HG02943 (cell line): ENCODE data around the gene DRC3.
"Not testable (repeated sequence)": the region's sequence is repeated elsewhere in the genome, so short reads cannot be mapped to it uniquely, and the experiment has no call there.

Source experiments
- ATAC-seq: cut with Tn5 transposase; IDR thresholded peaks from one replicate; pipeline ENCODE4 v1.9.1; 2021; ENCODE audit warnings: mild to moderate bottlenecking, low read depth, moderate library complexity; ENCODE audit not compliant: unreplicated experiment

DRC3 gene

DNA sequence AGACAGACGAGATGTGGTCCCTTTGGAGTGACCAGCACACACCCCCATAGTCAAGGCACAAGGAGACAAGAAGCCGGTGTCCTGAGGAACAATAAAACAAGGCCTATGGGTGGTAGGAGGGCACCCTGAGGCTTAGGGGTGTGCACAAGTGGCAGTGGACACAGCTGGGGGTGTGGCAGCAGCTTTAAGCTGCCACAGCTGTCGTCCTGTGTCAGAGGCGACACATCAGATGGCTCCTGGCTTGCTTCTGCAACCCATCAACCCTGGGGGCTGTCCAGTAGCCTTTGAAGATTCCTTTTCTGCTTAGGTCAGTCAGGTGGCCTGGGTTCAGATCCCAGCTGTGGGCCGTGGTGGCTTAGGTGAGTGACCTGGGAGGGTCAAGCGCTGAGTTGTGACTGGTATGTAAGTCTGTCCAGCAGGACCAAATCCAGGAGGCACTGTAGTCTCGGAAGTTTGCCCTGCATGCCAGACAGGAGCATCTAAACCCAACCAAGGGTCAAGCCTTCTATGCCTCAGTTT is 15.8 kb downstream of the DRC3 start:
- ATAC-seq, result no peak

DNA sequence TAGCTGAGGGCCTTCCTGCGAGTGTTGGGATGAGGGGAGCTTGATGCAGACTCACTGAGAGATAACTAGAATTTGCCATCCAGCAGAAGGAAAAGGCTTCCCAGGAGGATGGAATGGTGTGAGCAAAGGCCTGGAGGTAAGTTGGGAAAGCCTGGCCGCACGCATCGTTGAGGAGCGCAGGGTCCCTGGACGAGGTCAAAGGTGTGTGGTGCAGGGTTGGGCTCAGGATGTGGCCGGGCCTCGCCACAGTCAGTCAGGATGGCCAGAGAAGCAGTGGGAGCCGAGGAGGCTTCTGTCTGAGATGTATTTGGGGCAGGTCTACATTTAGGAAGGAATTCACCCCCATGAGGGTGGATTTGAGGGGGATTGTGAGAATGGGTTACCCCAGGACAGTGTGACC is 16.4 kb downstream of the DRC3 start:
- no peak for ATAC-seq

DNA sequence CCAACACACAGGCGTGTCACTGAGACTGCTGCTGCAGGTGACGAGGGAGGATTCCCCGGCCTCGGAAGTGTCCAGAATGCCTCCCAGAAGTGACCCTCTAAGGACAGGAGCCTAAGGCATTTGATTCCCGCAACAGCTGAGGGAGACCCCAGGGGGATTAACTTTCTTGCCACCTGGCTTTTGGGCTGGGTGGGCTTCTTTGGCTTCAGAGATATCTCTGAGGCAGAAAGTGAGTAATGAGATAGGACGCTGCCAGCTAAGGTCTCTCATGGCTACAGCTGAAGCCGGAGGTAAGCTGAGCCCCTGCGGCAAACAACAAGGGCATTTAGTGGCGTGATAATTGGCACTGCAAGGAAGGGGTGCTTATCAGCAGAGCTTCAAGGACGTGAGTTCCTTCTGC is 17.0 kb downstream of the DRC3 start:
- no peak for ATAC-seq

DNA sequence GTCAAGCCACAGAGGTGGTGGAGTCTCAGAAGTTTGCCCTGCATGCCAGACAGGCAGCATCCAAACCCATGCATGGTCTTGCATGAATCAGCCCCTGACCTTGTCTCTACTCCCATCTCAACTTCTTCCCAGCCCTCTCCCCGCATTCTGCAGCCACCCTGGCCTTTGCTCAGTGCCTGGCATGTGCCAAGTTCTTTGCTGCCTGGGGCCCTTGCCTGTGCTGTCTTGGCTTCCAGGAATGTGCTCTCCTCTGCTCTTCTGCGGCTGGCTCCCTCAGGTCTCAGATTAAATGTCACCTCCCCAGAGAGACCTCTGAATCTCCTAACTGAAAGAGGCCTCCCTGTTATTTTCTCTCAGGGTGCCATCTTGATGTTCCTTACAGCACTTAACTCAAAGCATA is 17.6 kb downstream of the DRC3 start:
- ATAC-seq, result no peak

DNA sequence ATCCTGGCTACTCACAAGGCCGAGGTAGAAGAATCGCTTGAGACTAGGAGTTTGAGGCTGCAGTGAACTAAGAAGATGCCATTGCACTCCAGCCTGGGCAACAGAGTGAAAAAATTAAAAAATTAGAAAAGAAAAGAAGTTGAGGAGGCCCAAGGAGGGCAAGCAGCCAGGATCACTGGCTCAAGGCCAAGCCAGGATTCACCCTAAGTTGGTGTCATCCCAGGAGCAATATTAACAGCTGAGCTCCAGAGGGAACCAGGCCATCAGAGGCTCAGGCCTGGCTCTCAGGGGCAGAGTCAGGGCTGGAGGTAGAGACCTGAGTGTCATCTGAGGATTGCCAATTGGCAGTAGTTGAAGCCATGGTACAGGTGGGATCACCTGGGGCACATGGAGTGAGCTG is 20.7 kb downstream of the DRC3 start:
- ATAC-seq, result no peak

DNA sequence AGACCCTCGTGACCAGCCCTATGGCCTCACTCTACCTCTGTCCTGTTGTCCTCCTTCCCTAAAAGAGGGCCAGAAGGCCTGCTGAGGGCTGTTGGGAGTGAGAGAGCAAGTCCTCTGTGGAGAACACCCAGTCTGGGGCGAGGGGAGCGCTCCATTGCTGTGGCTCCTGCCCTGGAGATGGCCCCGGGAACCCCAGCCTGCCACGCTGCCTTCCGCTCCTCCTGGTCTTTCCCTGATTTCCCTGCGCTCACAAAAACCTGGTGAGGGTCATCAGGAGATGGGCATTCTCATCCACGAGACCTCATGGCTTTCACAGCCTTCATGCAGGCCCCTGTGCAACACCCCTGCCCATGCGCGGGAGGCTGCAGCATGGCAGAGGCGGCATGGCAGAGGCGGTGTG is 21.2 kb downstream of the DRC3 start:
- ATAC-seq, result no peak

DNA sequence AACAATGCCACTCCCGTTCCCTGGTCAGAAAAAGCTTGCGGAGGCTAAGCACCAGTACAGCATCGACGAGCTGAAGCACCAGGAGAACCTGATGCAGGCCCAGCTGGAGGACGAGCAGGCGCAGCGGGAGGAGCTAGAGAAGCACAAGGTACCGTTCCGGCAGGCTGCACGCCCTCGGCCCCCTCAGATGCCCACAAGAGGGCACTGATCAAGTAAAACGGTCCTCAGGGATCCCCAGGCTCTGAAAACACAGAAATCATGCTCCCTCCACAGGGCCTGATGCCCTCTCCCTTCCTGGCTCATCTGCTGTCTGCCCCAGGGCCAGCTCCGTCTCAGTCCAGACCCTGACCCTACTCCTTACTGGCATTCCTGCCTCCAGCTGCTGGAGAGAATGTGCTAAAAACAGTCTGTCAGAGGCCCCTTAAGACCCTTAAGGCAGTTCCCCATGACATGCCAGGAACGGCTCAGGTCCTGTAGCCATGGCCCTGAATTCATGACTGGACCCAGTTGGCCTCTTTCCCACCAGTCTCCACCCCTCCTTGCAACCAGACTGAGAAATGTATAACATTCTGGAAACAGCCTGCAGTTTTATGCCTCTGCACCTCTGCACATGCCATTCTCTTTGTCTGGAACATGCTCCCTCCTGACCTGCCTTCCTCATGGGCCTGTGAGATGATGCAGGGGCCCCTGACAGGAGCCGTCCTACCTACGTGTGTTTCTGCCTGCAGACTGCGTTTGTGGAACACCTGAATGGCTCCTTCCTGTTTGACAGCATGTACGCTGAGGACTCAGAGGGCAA is 21.8 kb downstream of the DRC3 start:
- no peak for ATAC-seq

DNA sequence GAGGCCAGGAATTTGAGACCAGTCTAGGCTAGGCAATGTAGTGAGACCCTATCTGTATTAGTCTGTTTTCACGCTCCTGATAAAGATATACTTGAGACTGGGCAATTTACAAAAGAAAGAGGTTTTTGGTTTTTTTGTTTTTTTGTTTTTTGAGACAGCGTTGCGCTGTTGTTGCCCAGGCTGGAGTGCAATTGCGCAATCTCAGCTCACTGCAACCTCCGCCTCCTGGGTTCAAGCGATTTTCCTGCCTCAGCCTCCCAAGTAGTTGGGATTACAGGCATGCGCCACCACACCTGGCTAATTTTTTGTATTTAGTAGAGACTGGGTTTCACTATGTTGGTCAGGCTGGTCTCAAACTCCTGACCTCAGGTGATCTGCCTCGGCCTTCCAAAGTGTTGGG is 23.2 kb downstream of the DRC3 start:
- ATAC-seq, result not testable (repeated sequence)

DNA sequence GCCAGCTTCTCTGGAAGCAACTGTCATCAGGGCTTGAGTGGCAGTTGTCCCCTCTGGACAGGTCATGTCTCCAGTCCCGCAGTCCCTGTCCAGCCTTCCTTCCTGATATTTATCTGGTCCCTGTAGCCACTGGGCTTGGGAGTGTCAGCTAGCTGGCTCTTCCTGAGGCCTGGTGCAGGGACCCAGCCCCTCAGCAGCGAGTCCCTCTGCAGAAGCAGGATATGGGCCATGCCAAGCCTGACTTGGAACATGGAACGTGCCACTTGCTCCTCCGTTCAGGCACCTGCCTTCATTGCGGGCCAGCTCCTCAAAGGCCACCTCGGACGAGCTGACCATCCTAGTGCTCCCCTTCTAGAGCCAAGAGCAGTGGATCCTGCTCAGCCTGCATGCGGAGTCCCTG is 26.3 kb downstream of the DRC3 start:
- ATAC-seq, result no peak

DNA sequence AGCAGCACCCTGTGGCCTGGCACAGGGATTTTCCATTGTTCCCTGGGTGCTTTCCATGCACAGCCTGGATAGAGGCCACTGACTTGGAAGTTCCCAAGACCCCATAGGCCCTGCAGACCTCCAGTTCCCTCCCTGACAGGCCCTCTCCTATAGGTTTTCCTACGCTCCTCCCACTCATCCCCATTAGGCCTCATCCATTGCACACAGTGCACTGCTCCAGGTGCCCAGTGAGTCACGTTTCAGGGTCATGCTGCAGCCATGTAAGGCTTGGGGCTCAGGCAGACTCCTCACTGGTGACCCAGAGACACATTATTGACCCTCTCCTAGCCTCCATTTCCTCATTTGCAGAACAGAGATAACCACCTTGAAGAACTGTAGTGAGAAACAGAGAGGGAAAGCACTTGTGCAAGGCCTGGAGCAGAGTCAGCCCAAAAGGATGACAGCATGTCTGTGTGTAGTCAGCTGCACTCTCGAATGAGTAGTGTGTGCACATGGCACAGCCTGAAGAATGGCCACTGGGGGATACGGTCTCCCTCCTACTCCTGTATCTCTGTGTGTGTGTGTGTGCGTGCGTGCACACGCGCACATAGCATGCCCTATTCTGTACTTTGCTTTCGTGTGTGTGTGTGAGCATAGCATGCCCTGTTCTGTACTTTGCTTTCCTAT is 26.8 kb downstream of the DRC3 start:
- no peak for ATAC-seq

DNA sequence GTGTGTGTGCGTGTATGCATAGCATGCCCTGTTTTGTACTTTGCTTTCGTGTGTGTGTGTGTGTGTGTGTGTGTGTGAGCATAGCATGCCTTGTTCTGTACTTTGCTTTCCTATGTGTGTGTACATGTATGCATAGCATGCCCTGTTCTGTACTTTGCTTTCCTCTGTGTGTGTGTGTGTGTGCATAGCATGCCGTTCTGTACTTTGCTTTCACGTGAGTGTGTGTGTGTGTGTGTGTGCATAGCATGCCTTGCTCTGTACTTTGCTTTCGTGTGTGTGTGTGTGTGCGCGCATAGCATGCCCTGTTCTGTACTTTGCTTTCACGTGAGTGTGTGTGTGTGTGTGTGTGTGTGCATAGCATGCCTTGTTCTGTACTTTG is 27.4 kb downstream of the DRC3 start:
- no peak for ATAC-seq

DNA sequence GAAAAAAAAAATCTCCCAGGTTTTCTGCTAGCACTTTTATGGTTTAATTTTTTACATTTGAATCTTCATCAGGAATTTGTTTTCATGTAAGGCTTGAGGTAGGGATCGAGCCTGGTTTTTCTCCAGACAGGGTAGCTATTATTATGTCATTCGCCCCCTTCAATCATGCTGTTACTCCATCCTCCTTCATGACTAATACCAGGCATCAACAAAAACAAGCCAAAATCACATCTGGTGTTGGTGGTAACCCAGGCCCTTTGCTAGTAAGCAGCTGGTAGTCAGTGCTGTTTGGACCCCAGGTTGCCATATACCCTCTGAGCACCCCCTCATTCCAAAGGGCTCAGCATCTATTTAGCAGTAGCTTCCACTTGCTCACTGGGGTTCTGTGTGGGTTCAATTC is 29.5 kb downstream of the DRC3 start:
- ATAC-seq, result no peak

DNA sequence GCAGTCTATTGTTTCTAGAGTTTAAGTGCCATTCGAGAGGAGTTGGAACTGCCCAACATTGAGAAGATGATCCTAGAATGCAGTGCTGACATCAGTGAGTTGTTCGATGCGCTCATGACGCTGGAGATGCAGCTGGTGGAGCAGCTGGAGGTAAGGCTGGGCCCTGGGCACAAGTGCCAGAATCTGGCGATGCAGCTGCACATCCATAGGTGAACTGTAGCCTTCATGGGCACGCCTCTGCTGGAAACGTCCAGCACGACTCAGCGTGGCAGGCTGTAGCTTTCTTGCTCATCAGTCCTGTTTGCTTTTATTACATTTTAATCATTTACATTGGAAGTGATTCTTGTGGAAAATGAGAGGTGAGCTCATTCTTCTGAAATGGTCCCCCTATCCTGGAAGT is 31.7 kb downstream of the DRC3 start:
- ATAC-seq, result no peak

DNA sequence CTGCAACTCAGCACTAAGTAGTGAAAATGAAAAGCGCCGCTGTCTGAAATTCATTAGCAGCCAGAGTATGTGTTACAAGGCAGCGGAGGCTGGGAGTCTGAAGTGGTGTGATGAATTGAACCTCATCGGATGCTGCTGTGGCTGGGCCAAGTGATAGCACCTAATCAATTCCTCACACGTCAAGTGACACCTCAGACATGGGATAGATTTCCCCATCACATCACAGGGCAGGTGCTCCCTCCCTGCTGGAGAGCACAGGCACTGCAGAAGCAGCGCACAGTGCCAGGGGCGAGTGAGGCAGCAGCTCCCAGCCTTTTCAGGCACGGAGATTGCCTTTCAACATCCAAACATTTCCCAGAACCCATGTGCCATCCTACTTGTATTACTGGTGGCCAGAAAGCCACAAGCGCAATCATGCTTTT is 32.2 kb downstream of the DRC3 start:
- ATAC-seq, result no peak

DNA sequence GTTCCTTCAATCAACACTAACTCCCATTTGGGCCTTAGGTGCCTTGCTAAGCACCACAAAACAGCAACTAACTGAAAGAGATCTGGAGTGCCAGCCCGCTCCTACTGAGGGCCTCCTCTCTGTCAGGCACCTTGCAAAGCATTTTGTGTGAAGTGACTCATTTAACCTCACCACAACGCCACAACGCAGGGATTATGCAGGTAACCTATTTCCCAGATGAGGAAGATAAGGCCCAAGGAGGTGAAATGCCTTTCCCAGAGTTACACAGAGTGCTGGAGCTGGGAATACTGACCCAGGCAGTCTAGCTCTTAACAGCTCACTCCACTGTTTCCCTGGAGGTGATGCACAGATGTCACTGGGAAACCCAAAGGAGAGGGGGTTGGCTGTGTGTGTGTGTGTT is 32.8 kb downstream of the DRC3 start:
- no peak for ATAC-seq

DNA sequence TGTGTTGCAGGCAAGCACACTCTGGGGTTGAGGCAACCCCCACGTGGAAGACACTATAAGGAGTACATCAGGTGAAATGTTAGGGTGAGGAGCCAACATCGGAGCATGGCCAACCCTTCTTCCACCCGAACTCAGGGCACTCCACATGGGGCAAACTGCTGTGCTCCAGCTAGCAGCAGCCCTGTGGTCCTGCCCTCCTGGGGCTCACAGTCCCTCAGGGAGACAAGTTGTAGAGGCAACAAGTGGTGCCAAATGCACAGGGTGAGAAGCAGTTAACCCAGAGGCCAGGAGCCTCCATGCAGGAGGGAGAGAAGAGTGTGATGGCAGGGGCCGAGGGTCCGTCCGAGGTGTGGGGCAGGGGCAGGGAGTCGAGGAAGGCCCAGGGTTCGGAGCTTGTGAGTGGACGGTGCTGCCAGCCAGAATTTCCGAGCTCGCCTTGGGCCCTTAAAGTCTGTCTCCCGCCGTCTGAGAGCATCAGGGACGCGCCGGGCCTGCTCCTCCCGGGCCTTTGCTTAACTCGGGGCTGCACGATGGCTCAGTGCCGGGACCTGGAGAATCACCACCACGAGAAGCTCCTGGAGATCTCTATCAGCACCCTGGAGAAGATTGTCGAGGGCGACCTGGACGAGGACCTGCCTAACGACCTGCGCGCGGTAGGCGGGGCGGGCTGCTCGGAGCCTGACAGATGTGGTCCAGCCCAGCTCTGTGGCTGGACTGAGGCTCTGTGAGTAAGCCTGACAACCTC is 34.0 kb downstream of the DRC3 start:
- ATAC-seq, result no peak

DNA sequence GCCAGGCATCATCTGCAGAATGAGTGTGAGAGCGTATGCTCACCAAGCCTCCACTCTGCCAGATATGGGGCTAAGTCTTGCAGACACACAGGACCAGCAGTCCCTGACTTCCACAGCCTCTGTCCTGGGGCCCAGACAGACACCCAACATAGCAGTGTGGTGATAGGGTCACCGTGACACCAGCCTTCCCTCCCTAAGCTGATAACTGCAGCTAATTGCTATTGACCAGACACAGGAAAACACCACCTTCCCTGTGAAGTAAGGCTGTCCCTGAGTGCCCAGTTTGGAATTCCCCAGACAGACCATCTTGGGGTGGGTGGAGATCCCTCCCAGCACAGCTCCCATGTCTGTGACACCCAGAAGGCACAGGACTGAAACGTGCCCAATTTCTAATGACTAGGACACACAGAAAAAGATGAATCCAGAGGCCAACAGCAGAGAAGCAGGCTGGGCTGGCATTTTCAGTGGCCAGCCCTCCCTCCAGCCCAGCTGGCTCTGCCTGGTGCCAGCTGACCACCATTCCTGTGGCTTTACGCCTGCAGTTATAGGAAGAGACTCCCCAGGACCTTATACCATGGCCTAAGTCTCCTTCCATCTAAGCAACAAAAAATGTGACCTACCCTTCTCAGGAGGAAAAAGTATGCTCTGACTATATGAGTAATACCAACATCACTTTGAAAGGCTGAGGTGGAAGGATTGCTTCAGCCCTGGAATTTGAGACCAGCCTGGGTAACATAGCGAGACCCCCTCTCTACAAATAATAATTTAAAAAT is 36.0 kb downstream of the DRC3 start:
- no peak for ATAC-seq

DNA sequence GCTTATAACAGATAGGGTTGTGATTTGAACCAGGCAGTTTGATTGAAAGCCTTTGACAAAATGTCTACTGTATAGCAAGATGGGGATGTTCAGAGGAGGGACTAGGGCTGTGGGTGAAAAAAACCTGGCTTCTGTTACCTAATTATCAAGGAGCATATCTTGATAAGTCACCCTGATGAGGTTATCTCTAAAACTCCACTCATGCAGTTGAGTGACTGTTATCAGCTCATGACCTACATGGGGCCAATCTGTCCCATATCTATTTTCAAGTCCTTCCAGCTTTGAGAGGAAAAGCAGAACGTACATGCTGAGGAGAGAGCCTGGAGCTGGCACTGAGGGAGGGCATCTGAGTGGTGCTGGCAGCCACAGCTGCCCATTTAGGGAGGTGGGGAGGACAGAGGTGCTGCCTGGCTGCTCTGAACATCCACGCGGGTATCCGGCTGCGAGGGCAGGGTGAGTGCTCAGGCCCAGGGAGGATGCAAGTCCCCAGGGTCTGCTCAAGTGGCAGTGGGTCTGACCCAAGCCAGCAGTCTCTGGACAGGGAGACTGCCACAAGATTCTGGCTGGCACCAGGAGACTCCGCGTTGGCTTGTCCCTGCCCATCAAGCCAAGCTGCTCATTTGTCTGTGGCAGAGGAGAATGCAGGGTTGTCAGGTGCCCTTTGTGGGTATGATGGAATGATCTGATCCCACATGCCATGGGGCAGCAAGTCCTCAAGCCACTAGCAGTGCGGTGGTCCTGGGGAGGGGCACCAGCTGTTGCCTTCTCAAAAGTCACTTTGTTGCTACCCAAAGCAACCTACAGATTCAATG is 37.2 kb downstream of the DRC3 start:
- no peak for ATAC-seq

DNA sequence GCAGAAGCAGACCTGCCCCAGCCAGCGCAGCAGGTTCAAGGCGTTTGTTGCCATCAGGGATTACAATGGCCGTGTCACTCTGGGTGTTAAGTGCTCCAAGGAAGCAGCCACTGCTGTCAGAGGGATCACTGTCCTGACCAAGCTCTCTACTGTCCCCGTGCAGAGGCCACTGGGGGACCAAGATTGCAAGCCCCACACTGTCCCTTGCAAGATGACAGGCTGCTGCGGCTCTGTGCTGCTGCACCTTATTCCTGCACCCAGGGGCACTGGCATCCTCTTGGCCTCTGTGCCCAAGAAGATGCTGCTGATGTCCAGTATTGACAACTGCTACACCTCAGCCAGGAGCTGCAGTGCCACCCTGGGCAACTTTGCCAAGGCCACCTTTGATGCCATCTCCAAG is 38.6 kb downstream of the DRC3 start:
- ATAC-seq, result no peak

DNA sequence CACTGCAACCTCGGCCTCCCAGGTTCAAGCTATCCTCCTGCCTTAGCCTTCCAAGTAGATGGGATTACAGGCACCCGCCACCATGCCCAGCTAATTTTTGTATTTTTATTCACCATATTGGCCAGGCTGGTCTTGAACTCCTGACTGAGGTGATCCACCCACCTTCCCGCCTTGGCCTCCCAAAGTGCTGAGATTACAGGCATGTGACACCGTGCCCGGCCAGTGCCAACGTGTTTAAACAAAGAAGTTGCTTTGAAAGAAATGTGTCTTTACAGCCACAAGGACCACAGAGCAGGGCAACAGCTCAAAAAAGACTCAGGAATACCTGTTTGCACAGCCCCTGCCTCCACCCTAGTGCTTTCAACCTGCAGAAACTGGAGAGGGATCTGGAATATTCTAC is 41.3 kb downstream of the DRC3 start:
- ATAC-seq, result no peak
